ENCODE measurements around the gene SNX2. TPM values are rescaled to one million over a fixed set of nuclear protein-coding genes. Genes with fewer than 3 reads are reported as not detected.
"Not testable (repeated sequence)": the region's sequence is repeated elsewhere in the genome, so short reads cannot be mapped to it uniquely, and the experiment has no call there.

The SNX2 gene
- 88.5 and 88.7 TPM in 2 replicates for total RNA-seq

- peak; percentile 91 to 95 for DNase-seq (ENCODE audit: low read depth in 2 of 2)
These were observed at the start of gene SNX2 for GRCh38 chr5:122774861-122775549. Gene SNX2 (plus strand): TSS chr5:122775080. CDS start chr5:122775104, 24 bp downstream.

- DNase-seq (ENCODE audit: low read depth in 2 of 2), result peak; percentile 40 to 83
These were observed 47.8 kb upstream of the SNX2 start for GRCh38 chr5:122727112-122727541.

GRCh38 chr5:122730037-122730436 is 44.8 kb upstream of the SNX2 start:
- no peak for DNase-seq (ENCODE audit: low read depth in 2 of 2)

- DNase-seq (ENCODE audit: low read depth in 2 of 2), result no peak
These were observed 44.4 kb upstream of the SNX2 start for GRCh38 chr5:122730456-122730855.

GRCh38 chr5:122736086-122736845 is 38.6 kb upstream of the SNX2 start:
- DNase-seq (ENCODE audit: low read depth in 2 of 2), result peak in 1 of 2 donors; percentile 12

- no peak for DNase-seq (ENCODE audit: low read depth in 2 of 2)
These were observed 36.8 kb upstream of the SNX2 start for GRCh38 chr5:122738088-122738487.

GRCh38 chr5:122741681-122742080 is 33.2 kb upstream of the SNX2 start:
- DNase-seq (ENCODE audit: low read depth in 2 of 2), result no peak

- DNase-seq (ENCODE audit: low read depth in 2 of 2), result no peak
These were observed 31.6 kb upstream of the SNX2 start for GRCh38 chr5:122743261-122743660.

GRCh38 chr5:122745597-122745996 is 29.3 kb upstream of the SNX2 start:
- no peak for DNase-seq (ENCODE audit: low read depth in 2 of 2)

- no peak for DNase-seq (ENCODE audit: low read depth in 2 of 2)
These were observed 25.0 kb upstream of the SNX2 start for GRCh38 chr5:122749886-122750285.

GRCh38 chr5:122751293-122751782 is 23.5 kb upstream of the SNX2 start:
- DNase-seq (ENCODE audit: low read depth in 2 of 2), result peak; percentile 87 to 95

GRCh38 chr5:122753500-122753899 is 21.4 kb upstream of the SNX2 start:
- no peak for DNase-seq (ENCODE audit: low read depth in 2 of 2)

GRCh38 chr5:122755783-122756182 is 19.1 kb upstream of the SNX2 start:
- no peak for DNase-seq (ENCODE audit: low read depth in 2 of 2)

GRCh38 chr5:122756264-122756911 is 18.5 kb upstream of the SNX2 start:
- DNase-seq (ENCODE audit: low read depth in 2 of 2), result peak; percentile 60 to 80

- no peak for DNase-seq (ENCODE audit: low read depth in 2 of 2)
These were observed 17.6 kb upstream of the SNX2 start for GRCh38 chr5:122757285-122757684.

GRCh38 chr5:122759241-122760070 is 15.4 kb upstream of the SNX2 start:
- DNase-seq (ENCODE audit: low read depth in 2 of 2), result no peak

- no peak for DNase-seq (ENCODE audit: low read depth in 2 of 2)
These were observed 14.6 kb upstream of the SNX2 start for GRCh38 chr5:122760236-122760635.

GRCh38 chr5:122761115-122761514 is 13.8 kb upstream of the SNX2 start:
- DNase-seq (ENCODE audit: low read depth in 2 of 2), result no peak

- DNase-seq (ENCODE audit: low read depth in 2 of 2), result not testable (repeated sequence)
These were observed 13.0 kb upstream of the SNX2 start for GRCh38 chr5:122761896-122762295.

- DNase-seq (ENCODE audit: low read depth in 2 of 2), result no peak
These were observed 8.8 kb upstream of the SNX2 start for GRCh38 chr5:122766130-122766529.

- DNase-seq (ENCODE audit: low read depth in 2 of 2), result no peak
These were observed 4.4 kb upstream of the SNX2 start for GRCh38 chr5:122770477-122770876.

All from lung microvascular endothelial cell (primary cell).